Ovary (tissue), 9 donors: Measurements from ENCODE around the gene NECTIN1. TPM values are rescaled to one million over a fixed set of nuclear protein-coding genes. Genes with fewer than 3 reads are reported as not detected.

Experiments used
- DNase-seq, 5 donors: peaks; one replicate each; pipeline ENCODE4 v3.0.0-alpha.2; 2019 to 2020
- H3K27ac ChIP-seq, 2 donors: fragments of 200-600 bp; one replicate each; pipeline versions ENCODE4 v1.5.1 to v1.8.0; 2019 to 2022
- H3K27me3 ChIP-seq: fragments of 200-600 bp; one replicate; pipeline ENCODE4 v1.8.0; 2022
- H3K36me3 ChIP-seq: fragments of 200-600 bp; sonication (generic); one replicate; pipeline ENCODE4 v1.5.1; 2019
- H3K4me1 ChIP-seq: one replicate; pipeline ENCODE4 v1.8.1; 2013; ENCODE audit warnings: mild to moderate bottlenecking, moderate library complexity; ENCODE audit not compliant: insufficient read depth
- H3K4me3 ChIP-seq: fragments of 200-600 bp; sonication (generic); one replicate; pipeline ENCODE4 v1.5.1; 2017
- H3K9me3 ChIP-seq, 2 donors: fragments of 200-600 bp in 1 of 2; sonication (generic) in 1 of 2; one replicate each; pipeline versions ENCODE4 v1.5.1 to v1.8.1; 2013 to 2019; ENCODE audit warnings: mild to moderate bottlenecking in 1 of 2, moderate library complexity in 1 of 2
- CTCF ChIP-seq, 3 donors: fragments of 450-650 bp in 2 of 3; fragments of 200-600 bp in 1 of 3; IDR thresholded peaks; one replicate each; pipeline versions ENCODE4 v1.5.1 to v1.8.0; 2016 to 2022; ENCODE audit warnings: antibody characterized with exemption in 3 of 3, mild to moderate bottlenecking in 1 of 3
- EP300 ChIP-seq: sonication (generic); formaldehyde crosslinking; IDR thresholded peaks from one replicate; pipeline ENCODE4 v1.6.1; 2017; ENCODE audit warnings: antibody characterized with exemption
- POLR2A ChIP-seq: fragments of 450-650 bp; IDR thresholded peaks from one replicate; pipeline ENCODE4 v1.6.1; 2017; ENCODE audit warnings: antibody characterized with exemption, mild to moderate bottlenecking, moderate library complexity
- WGBS, 3 donors: extraction: QIAGEN DNeasy Blood & Tissue Kit in 1 of 3; methylation state at CpG; one replicate each; pipeline versions ENCODE4 v1.1.5 to v1.1.7; 2013 to 2017; 5-methylcytosine and 5-hydroxymethylcytosine counted together
- intact Hi-C, 4 donors: fragments of 100-400 bp; cut with DNase I; formaldehyde crosslinking; loops; one replicate each; pipeline versions ENCODE4 v1.11.0 to v1.15.1; 2022 to 2023
- polyA plus RNA-seq, 2 donors: library from polyadenylated mRNA; stranded (reverse); fragments of 200-250 nt in 1 of 2; fragments of 350-450 nt in 1 of 2; fragmentation: Illumina TruSeq in 1 of 2; extraction: RNeasy Lipid Tissue Mini Kit (QIAGEN cat#74804) in 1 of 2; gene quantifications; one replicate each; pipeline ENCODE4 v1.2.3, GENCODE V29; 2013 to 2014
- total RNA-seq, 7 donors: library from RNA; depleted of rRNA in 2 of 7; stranded (reverse); fragments of >200 nt in 2 of 7; fragmentation: NEBNext Ultra II Directional in 3 of 7; extraction: Animal tissue kit (Norgen Biotek cat#: 25700) in 3 of 7; gene quantifications; one replicate each; pipeline versions ENCODE4 v1.1.0 to v1.2.4, GENCODE V29; 2016 to 2023
- donor health status: DM: no; HTN: no; CAD: no; lungs with moderate emphysema.
- donor health status: DM: no; HTN: no; CAD: no.
- donor health status: Bipolar disorder and iron deficiency.
- donor health status: DM: yes; HTN: yes; CAD: no.
- donor health status: DM: no; HTN: no; CAD: no.
- donor health status: DM: yes; HTN: yes; CAD: no.

The NECTIN1 gene
- total and polyA plus RNA-seq, 9 donors: 1.5 to 12.1 (median 5.7) TPM

GRCh38 chr11:119729951-119730613, 1.1 kb upstream of the NECTIN1 start:
- Histone ChIP-seq H3K36me3 (no peaks in the 10 kb centered on the region), H3K9me3 (no peaks in the 10 kb centered on the region), H3K4me1 (peaks cover 11% of the 10 kb centered on the region), H3K4me3 (peak overlapping the region; percentile 67), H3K27me3 (no peaks in the 10 kb centered on the region), H3K27ac (peak overlapping the region in 1 of 2 donors; percentile 71)
- DNase-seq: peak; percentile 49 to 70 (median 59)
- intact Hi-C loops: loop anchor here (5.0 to 10.0 kb wide), 3 partner anchors 58 to 245 kb away; no protein-coding TSS in a partner anchor
- WGBS, 3 donors: 15 to 28% (median 22%) methylated on average over 21 of the region's 21 CpGs
- no peak for TF ChIP-seq EP300
- no peak for TF ChIP-seq POLR2A
- TF ChIP-seq CTCF (IDR thresholded peaks at IDR 0.05): no peak

DNA sequence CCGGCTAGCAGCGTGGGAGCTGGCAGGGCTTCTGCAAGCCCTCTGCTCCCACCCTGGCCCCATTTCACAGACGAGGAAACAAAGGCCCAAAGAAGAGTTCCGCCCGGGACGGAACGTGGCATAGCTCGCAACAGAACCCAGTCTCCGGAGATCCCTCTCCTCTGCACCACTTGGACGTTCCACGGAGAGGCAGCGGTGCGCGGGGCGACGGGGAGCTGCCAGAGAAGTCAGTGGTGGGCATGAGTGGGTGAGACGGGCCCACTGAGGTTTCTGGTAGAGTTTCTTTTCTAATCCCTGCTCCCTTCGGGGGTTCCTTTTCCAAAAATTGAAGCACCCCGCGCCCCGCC, 554 bp upstream of the NECTIN1 start:
- intact Hi-C loops: loop anchor here (5.0 to 10.0 kb wide), 3 partner anchors 57 to 245 kb away; no protein-coding TSS in a partner anchor
- WGBS, 3 donors: 2% methylated on average over 21 of the region's 21 CpGs
- peak overlapping the region; percentile 71 to 73 for H3K27ac ChIP-seq
- DNase-seq: no peak
- TF ChIP-seq POLR2A (no peak), CTCF (IDR thresholded peaks at IDR 0.05) (no peak), EP300 (no peak)
- H3K36me3 ChIP-seq: no peaks in the 10 kb centered on the region
- H3K4me1 ChIP-seq: peaks cover 11% of the 10 kb centered on the region
- peak overlapping the region; percentile 67 for H3K4me3 ChIP-seq
- H3K9me3 ChIP-seq: no peaks in the 10 kb centered on the region
- H3K27me3 ChIP-seq: no peaks in the 10 kb centered on the region

DNA sequence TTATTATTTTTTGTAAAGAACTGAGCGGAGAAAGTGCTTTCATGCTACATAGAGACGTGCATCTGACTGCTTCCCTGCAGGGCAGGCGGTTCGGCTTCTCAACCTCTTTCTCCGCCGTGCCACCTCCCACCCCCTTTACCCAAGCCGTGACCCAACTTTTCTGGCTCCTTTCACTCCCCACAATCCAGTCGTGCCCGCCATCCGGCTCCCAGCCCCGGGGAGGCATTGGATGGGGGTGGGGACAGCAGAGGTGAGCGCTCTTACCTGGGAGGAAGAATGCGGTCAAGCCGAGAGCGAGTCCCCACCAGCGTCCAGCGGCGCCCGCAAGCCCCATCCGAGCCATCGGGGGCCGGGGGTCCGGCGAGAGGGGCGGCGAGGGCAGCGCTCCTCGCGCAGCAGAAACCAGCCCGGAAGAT, 781 bp downstream of the NECTIN1 start:
- TF ChIP-seq POLR2A (no peak), CTCF (IDR thresholded peaks at IDR 0.05) (no peak), EP300 (no peak)
- peak overlapping the region; percentile 71 to 73 for H3K27ac ChIP-seq
- intact Hi-C loops: loop anchor here (5.0 to 10.0 kb wide), 3 partner anchors 56 to 243 kb away; no protein-coding TSS in a partner anchor
- 0 to 2% (median 0%) methylated on average over 16 to 30 of the region's 30 CpGs for WGBS, 3 donors
- no peaks in the 10 kb centered on the region for H3K36me3 ChIP-seq
- DNase-seq: peak in 2 of 5 donors; percentile 37 to 50
- peak overlapping the region; percentile 67 for H3K4me3 ChIP-seq
- H3K9me3 ChIP-seq: no peaks in the 10 kb centered on the region
- H3K4me1 ChIP-seq: peaks cover 11% of the 10 kb centered on the region
- no peaks in the 10 kb centered on the region for H3K27me3 ChIP-seq

DNA sequence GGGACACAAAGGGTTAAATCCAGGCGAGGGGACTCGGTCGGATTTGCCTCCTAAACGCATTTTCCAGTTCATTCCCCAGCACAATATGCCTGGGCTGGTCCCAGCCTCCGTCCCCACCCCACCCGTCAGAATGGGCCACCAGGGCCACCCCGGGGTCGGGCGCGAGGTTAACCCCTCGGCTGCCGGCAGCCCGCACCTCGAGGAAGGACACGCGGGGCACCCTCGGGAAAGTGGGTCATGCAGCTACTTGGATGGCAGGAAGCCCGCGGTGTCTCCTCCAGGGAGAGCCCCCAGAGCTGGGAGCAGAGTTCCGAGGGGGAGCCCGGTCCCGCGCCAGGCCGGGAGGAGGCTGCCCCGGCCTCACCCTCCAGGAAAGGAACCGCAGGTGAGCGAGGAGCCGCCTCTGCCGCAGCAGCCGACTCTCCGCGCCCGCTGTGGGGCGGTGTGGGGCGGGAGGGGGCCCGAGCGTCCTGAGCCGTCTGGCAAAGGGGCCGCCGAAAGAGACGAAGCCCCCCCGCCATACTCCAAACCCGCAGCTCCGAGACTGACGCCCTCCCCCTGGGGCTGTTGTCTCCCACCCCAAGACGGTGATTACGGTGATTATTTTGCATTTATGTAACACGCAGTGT, 1.4 kb downstream of the NECTIN1 start:
- no peak overlapping the region for H3K27ac ChIP-seq
- no peaks in the 10 kb centered on the region for H3K27me3 ChIP-seq
- no peaks in the 10 kb centered on the region for H3K9me3 ChIP-seq
- H3K36me3 ChIP-seq: no peaks in the 10 kb centered on the region
- peak overlapping the region; percentile 67 for H3K4me3 ChIP-seq
- intact Hi-C loops: loop anchor here (5.0 to 10.0 kb wide), 3 partner anchors 55 to 243 kb away; no protein-coding TSS in a partner anchor
- WGBS, 3 donors: 0% methylated on average over 30 to 48 of the region's 48 CpGs
- TF ChIP-seq EP300: no peak
- TF ChIP-seq POLR2A: no peak
- no peak for TF ChIP-seq CTCF (IDR thresholded peaks at IDR 0.05)
- peak; percentile 24 to 49 (median 44) for DNase-seq
- peaks cover 11% of the 10 kb centered on the region for H3K4me1 ChIP-seq
